DND-41 (cell line): ENCODE results near the gene SEMA4F.

ENCODE experiments used
- EZH2 ChIP-seq: IDR thresholded peaks from 3 replicates; pipeline ENCODE4 v1.6.1; 2012; ENCODE audit warnings: borderline replicate concordance, low read depth, mild to moderate bottlenecking, moderate library complexity, low read length, inconsistent platforms; ENCODE audit not compliant: severe bottlenecking
- TF ChIP-seq, protein P1 (sequence below): IDR thresholded peaks from 2 replicates; pipeline ENCODE4 v1.5.1; 2012; ENCODE audit warnings: borderline replicate concordance, low read length, moderate library complexity, mild to moderate bottlenecking; ENCODE audit not compliant: poor library complexity, severe bottlenecking; ENCODE audit errors: extremely low read depth

DNA sequence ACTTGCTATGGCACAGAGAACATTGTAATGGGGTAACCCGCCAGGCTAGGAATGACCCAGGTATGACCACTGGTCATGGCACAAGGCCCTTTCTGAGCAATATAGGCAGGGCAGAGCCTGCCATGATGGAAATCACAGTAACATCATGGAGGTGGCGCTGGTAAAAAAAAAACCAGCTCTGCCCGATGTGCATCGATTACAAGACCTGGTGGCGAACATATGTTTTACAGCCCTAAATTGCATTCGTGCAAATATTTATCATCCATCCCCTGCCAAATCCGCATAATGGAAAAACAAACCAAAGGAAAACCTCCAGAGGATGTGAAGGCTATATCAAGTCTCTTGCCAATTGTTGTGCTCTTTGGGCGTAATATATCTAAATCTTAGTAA, 60.6 kb downstream of the SEMA4F start:
- TF ChIP-seq, protein P1, sequence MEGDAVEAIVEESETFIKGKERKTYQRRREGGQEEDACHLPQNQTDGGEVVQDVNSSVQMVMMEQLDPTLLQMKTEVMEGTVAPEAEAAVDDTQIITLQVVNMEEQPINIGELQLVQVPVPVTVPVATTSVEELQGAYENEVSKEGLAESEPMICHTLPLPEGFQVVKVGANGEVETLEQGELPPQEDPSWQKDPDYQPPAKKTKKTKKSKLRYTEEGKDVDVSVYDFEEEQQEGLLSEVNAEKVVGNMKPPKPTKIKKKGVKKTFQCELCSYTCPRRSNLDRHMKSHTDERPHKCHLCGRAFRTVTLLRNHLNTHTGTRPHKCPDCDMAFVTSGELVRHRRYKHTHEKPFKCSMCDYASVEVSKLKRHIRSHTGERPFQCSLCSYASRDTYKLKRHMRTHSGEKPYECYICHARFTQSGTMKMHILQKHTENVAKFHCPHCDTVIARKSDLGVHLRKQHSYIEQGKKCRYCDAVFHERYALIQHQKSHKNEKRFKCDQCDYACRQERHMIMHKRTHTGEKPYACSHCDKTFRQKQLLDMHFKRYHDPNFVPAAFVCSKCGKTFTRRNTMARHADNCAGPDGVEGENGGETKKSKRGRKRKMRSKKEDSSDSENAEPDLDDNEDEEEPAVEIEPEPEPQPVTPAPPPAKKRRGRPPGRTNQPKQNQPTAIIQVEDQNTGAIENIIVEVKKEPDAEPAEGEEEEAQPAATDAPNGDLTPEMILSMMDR = no peak
- no peak for TF ChIP-seq EZH2
